NCI-H146 treated with DMSO at 0.1 percent for 48 hours (cell line): ENCODE measurements around the gene SLC2A4.
A peak's percentile ranks its signal among the peaks of the same experiment; 100 is the strongest.

Experiments used
- DNase-seq: peaks from one replicate; lab custom pipeline; 2025; ENCODE audit not compliant: unreplicated experiment; lab: John Stamatoyannopoulos, UW

SLC2A4 gene

GRCh38 chr17:7263801-7264078 is 17.8 kb upstream of the SLC2A4 start:
- DNase-seq = no peak

GRCh38 chr17:7266784-7267183 is 14.7 kb upstream of the SLC2A4 start:
- DNase-seq = no peak

GRCh38 chr17:7279448-7279847 is 2.1 kb upstream of the SLC2A4 start:
- no peak for DNase-seq

- peak; percentile 78 for DNase-seq
Observed at GRCh38 chr17:7280519-7281073, 922 bp upstream of the SLC2A4 start.

GRCh38 chr17:7281953-7282751 is 634 bp downstream of the SLC2A4 start:
- no peak for DNase-seq

DNA sequence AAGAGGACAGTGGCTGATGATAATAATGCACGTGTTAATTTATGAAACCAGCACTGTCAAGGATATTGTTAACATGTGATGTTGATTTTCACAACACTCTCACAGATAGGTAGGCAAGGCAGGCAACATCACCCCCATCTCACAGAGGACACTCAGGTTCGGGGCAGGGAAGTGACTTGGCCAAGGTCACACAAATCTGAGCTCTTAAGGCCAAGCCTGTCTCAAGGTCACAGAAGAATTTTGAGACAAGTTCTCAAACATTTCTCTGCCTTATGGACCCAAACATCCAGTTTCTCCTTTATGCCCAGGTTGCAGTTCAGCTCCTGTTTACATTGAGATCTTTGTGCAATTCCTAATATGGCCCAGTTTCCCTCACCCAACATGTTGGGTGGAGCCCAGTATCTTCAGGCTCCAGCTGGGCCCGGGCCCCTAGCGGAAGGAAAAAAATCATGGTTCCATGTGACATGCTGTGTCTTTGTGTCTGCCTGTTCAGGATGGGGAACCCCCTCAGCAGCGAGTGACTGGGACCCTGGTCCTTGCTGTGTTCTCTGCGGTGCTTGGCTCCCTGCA is 1.3 kb downstream of the SLC2A4 start:
- no peak for DNase-seq

GRCh38 chr17:7283471-7284216 is 2.1 kb downstream of the SLC2A4 start:
- DNase-seq = no peak

DNA sequence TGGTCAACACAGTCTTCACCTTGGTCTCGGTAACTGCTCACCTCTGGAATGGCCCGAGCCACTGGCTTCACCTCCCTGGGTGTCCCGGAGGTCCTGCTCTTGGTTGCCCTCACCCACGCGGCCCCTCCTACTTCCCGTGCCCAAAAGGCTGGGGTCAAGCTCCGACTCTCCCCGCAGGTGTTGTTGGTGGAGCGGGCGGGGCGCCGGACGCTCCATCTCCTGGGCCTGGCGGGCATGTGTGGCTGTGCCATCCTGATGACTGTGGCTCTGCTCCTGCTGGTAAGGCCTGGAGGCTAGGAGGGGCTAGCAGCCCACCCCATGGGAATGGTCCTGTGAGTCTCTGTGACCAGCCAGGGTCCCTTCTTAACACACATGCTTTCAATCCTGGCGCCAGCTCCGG is 3.4 kb downstream of the SLC2A4 start:
- DNase-seq = no peak

DNA sequence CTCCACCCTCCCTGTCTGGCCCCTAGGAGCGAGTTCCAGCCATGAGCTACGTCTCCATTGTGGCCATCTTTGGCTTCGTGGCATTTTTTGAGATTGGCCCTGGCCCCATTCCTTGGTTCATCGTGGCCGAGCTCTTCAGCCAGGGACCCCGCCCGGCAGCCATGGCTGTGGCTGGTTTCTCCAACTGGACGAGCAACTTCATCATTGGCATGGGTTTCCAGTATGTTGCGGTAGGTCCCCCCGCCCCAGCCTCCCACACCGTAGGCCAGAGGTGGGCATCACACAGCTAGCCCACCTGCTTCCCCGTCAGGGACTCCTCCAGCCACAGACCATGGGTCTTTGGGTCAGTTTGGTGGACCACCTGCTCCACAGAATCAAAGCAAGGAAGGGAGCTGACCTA is 4.2 kb downstream of the SLC2A4 start:
- no peak for DNase-seq

- no peak for DNase-seq
Observed at GRCh38 chr17:7289256-7290032, 7.9 kb downstream of the SLC2A4 start.

GRCh38 chr17:7290166-7290565 is 8.6 kb downstream of the SLC2A4 start:
- DNase-seq = no peak

DNA sequence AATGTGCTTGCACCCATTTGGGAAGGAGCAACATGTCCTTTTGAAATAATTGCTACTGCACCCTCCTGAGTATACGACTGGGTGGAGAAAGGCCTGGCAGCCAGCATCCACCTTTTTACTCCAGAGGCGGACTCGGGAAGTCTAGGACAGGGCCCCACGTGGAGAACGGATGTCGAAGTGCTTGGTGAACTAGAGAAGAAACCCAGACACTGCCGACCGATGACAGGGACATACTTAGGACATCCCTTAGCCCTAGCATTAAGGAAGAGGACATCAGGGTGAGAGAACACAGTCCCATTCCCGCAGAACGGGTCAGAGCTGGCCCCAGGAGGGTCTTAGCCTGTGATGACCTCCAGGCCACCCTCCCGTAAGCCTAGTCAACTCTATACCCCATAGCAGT is 9.2 kb downstream of the SLC2A4 start:
- no peak for DNase-seq

DNA sequence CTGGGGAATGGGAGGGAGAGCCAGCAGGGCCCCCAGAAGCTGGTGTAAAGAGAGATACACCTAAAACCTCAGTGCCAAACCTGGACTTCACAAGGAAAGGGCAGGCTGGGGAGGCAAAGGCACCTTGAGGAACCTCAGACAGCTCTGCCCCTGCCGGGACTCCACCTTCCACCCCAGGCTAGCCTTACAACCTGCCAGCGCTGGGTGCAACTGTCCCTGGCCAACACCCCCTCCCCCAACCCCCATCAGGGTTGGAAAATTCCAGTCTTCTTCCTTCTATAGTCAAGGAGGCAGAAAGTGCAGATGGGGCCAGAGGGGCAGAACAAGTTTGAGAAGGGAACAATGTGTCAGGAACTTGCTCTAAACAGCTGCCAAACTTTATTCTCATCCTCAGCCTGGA is 10.7 kb downstream of the SLC2A4 start:
- no peak for DNase-seq

DNA sequence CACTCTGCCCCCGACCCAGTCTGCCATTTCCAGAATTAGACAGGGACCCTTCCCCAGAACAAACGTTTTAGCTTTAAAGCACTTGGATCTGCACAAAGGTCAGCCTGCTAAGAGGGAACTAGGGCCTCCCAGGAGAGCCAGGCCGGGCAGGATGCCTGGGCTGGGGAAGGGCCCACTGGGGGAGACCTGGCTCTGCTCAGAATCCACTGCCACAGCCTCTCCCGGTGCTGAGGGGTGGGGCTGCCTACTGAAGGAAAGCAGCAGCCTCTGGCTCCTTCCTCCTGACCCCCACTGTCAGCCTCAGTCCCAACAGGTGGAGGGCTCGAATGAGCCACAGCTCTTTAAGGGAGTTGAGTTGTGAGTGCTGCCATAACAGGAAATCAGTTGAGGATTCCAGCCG is 11.2 kb downstream of the SLC2A4 start:
- no peak for DNase-seq

GRCh38 chr17:7293159-7293558 is 11.6 kb downstream of the SLC2A4 start:
- DNase-seq = no peak

DNA sequence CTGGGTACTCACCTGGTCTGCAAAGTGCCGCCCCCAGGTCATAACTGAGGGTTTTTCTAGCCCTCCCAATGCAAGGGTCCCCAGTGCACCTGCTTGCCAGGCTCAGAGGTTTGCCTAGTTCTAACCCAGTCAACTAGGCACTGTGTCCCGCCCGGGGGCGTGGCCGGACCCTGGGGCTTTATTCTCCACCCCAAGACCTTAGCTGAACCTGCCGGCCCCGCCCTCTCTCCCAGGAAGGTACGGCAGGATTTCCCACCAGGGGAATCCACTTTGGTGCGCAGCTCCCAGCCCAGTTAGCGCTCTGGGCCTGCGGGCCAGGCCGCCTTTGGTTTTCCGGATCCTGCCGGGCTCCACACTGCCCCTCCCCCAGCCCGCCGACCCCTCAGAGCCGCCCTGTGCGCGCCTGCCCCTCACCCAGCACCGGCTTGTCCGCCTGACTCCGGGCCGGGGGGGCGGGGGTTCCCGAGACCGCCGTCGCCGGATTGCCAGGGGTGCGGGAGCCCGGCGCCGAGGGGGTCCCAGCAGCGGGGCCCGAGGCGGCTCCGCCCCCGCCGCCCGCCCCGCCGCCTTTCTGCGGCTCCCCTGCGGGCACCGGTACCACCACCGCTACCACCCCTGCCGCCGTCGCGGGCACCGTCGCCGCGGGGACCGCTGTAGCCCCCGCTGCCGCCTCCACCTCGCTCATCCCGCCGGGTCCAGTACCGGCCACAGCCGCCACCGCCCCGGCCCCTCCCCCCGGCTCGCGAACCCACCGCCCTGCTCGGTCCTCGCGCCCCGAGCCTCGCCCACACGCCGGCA is 12.5 kb downstream of the SLC2A4 start:
- DNase-seq = no peak

DNA sequence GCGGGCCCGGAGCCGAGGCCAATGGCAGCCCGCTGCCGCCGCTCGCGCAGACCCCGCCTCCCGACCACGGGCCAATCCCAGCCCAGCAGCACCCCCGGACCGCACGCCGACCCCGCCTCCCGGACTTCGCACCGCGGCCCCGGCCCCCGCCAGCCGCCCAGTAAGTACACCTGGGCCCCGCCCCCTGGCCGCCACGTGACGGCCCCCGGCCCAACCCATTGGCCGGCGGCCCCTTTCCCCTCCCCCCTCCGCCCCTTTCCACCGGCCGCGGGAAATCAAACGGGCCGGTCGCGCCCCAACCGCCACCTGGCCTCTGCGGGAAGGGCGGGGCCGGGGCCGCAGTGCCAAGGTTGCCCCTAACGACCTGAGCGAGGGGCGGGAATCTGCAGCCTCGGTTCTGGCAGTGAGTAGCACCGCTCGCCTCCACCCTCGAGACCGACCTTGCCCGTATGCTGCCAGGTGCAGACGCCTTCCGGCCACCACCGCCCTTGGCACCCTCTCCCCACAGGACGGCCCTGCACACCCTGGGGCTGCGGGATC is 13.2 kb downstream of the SLC2A4 start, which contains the start of gene YBX2:
Gene YBX2, minus strand, starts transcription at position 26 of the 540 bp plus-strand sequence. CDS start 139 bp downstream, outside the sequence.
- peak; percentile 59 for DNase-seq

GRCh38 chr17:7295230-7296180 is 14.0 kb downstream of the SLC2A4 start:
- DNase-seq = no peak
